Stimulated activated CD8-positive, alpha-beta memory T cell treated with anti-CD3 and anti-CD28 coated beads, Interleukin-7, amount 100 ng/mL, for 4 hours (primary cell): ENCODE measurements around the gene MYADML2.

Source experiments
- DNase-seq, 2 donors: peaks; one replicate each; pipeline ENCODE4 v3.0.0-alpha.2; 2020; ENCODE audit warnings: low read depth in 2 of 2

Gene MYADML2

GRCh38 chr17:81911277-81911961 lies 35.6 kb downstream of the MYADML2 start, which contains the start of gene PCYT2:
TSS of gene PCYT2 (minus strand) at chr17:81911399. CDS start at chr17:81911355, 44 bp downstream.
- DNase-seq, result peak; percentile 88 to 90

- DNase-seq, result no peak
Measured at GRCh38 chr17:81910840-81911276, 36.2 kb downstream of the MYADML2 start.

GRCh38 chr17:81909966-81910839 lies 36.8 kb downstream of the MYADML2 start:
- DNase-seq, result no peak

GRCh38 chr17:81909231-81909630 lies 37.8 kb downstream of the MYADML2 start:
- no peak for DNase-seq

GRCh38 chr17:81908793-81909192 lies 38.2 kb downstream of the MYADML2 start:
- no peak for DNase-seq

GRCh38 chr17:81907219-81908145 lies 39.6 kb downstream of the MYADML2 start:
- DNase-seq, result no peak

GRCh38 chr17:81906476-81907218 lies 40.4 kb downstream of the MYADML2 start:
- DNase-seq, result no peak

- no peak for DNase-seq
Measured at GRCh38 chr17:81905993-81906392, 41.0 kb downstream of the MYADML2 start.

GRCh38 chr17:81905424-81905875 lies 41.6 kb downstream of the MYADML2 start:
- no peak for DNase-seq

- no peak for DNase-seq
Measured at GRCh38 chr17:81904600-81905423, 42.2 kb downstream of the MYADML2 start.

GRCh38 chr17:81903896-81904599 lies 43.0 kb downstream of the MYADML2 start:
- no peak for DNase-seq

- no peak for DNase-seq
Measured at GRCh38 chr17:81903415-81903831, 43.6 kb downstream of the MYADML2 start.

GRCh38 chr17:81902653-81903414 lies 44.2 kb downstream of the MYADML2 start:
- no peak for DNase-seq

GRCh38 chr17:81902023-81902652 lies 44.9 kb downstream of the MYADML2 start, which contains the start of gene NPB:
TSS of gene NPB (plus strand) at chr17:81902238. CDS start at chr17:81902278, 40 bp downstream.
- DNase-seq, result no peak

- DNase-seq, result no peak
Measured at GRCh38 chr17:81901167-81902022, 45.6 kb downstream of the MYADML2 start.

GRCh38 chr17:81900181-81900820 lies 46.7 kb downstream of the MYADML2 start:
- DNase-seq, result no peak
